ENCODE results near the gene UTP4.

UTP4 gene

GRCh38 chr16:69109486-69110270 lies 22.8 kb upstream of the UTP4 start:
- Histone ChIP-seq H3K14ac (ENCODE audit: low read length) (no peak overlapping the region), H3K4me1 (ENCODE audit: control insufficient read depth in 1 of 2, insufficient read depth in 2 of 2, low read length in 2 of 2) (peaks cover 17 to 26% of the 10 kb centered on the region in 2 experiments), H3K18ac (ENCODE audit: low read length) (no peak overlapping the region), H3K4me2 (ENCODE audit: low read length) (no peak overlapping the region), H2BK120ac (ENCODE audit: insufficient read depth, low read length, poor library complexity) (no peak overlapping the region), H4K8ac (ENCODE audit: low read depth, low read length) (no peak overlapping the region), H3K9me3 (ENCODE audit: insufficient read depth, low read depth, low read length) (peaks cover 8% of the 10 kb centered on the region), H3K79me2 (ENCODE audit: control insufficient read depth, insufficient read depth, low read length, poor library complexity) (peaks cover 2% of the 10 kb centered on the region), H4K91ac (ENCODE audit: low read depth, low read length) (no peak overlapping the region), H3K4ac (ENCODE audit: low read depth, low read length) (no peak overlapping the region), H3K23ac (ENCODE audit: low read length) (no peak overlapping the region), H2BK12ac (ENCODE audit: low read length) (no peak overlapping the region), H2AFZ (ENCODE audit: insufficient read depth, low read length, poor library complexity) (no peak overlapping the region), H3K79me1 (ENCODE audit: low read length) (no peaks in the 10 kb centered on the region), H2BK5ac (ENCODE audit: low read depth, low read length, poor library complexity) (no peak overlapping the region), H2AK5ac (ENCODE audit: low read length) (no peak overlapping the region), H3K4me3 (ENCODE audit: low read depth, low read length) (no peak overlapping the region), H4K12ac (ENCODE audit: low read depth, low read length) (no peak overlapping the region), H3K9ac (ENCODE audit: low read length) (no peak overlapping the region), H3K27ac (ENCODE audit: low read depth, low read length) (no peak overlapping the region), H3K27me3 (ENCODE audit: insufficient read depth, low read length) (peaks cover 29% of the 10 kb centered on the region), H3K36me3 (ENCODE audit: control insufficient read depth in 1 of 2, insufficient read depth in 2 of 2, low read length in 2 of 2) (peaks cover 13 to 14% of the 10 kb centered on the region in 2 experiments)
- no peak for DNase-seq
- no CpG with 5 or more reads among the region's 48 CpGs for WGBS (ENCODE audit: extremely low coverage, insufficient coverage, insufficient read length)

DNA sequence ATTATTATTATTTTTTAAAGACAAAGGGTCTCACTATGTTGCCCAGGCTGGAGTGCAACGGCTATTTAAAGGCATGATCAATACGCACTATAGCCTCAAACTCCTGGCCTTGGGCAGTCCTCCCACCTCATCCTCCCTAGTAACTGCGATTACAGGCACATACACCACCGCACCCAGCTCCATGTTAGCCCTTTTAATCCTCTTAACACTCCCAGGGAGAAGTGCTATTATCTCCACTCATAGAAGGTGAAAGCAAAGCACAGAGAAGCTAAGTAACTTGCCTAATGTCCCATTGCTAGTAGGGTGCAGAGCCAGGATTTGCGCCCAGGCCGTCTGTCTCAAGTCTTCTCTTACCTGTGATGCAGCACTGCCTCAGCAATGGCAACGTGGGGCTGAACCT lies 22.0 kb upstream of the UTP4 start:
- H3K36me3 ChIP-seq (ENCODE audit: control insufficient read depth in 1 of 2, insufficient read depth in 2 of 2, low read length in 2 of 2) = peaks cover 19 to 22% of the 10 kb centered on the region in 2 experiments
- no peak overlapping the region for H3K4ac ChIP-seq (ENCODE audit: low read depth, low read length)
- H3K9ac ChIP-seq (ENCODE audit: low read length) = no peak overlapping the region
- H2BK120ac ChIP-seq (ENCODE audit: insufficient read depth, low read length, poor library complexity) = no peak overlapping the region
- H2BK5ac ChIP-seq (ENCODE audit: low read depth, low read length, poor library complexity) = no peak overlapping the region
- no peak overlapping the region for H2AK5ac ChIP-seq (ENCODE audit: low read length)
- no peak overlapping the region for H3K4me3 ChIP-seq (ENCODE audit: low read depth, low read length)
- H4K8ac ChIP-seq (ENCODE audit: low read depth, low read length) = no peak overlapping the region
- H3K79me2 ChIP-seq (ENCODE audit: control insufficient read depth, insufficient read depth, low read length, poor library complexity) = peaks cover 2% of the 10 kb centered on the region
- no peak overlapping the region for H3K4me2 ChIP-seq (ENCODE audit: low read length)
- H3K27ac ChIP-seq (ENCODE audit: low read depth, low read length) = no peak overlapping the region
- peaks cover 8% of the 10 kb centered on the region for H3K9me3 ChIP-seq (ENCODE audit: insufficient read depth, low read depth, low read length)
- H3K79me1 ChIP-seq (ENCODE audit: low read length) = no peaks in the 10 kb centered on the region
- H3K18ac ChIP-seq (ENCODE audit: low read length) = no peak overlapping the region
- no peak overlapping the region for H2AFZ ChIP-seq (ENCODE audit: insufficient read depth, low read length, poor library complexity)
- H3K27me3 ChIP-seq (ENCODE audit: insufficient read depth, low read length) = peaks cover 26% of the 10 kb centered on the region
- WGBS (ENCODE audit: extremely low coverage, insufficient coverage, insufficient read length) = no CpG with 5 or more reads among the region's 7 CpGs
- H3K23ac ChIP-seq (ENCODE audit: low read length) = no peak overlapping the region
- H3K4me1 ChIP-seq (ENCODE audit: control insufficient read depth in 1 of 2, insufficient read depth in 2 of 2, low read length in 2 of 2) = peaks cover 17 to 26% of the 10 kb centered on the region in 2 experiments
- no peak overlapping the region for H3K14ac ChIP-seq (ENCODE audit: low read length)
- no peak overlapping the region for H2BK12ac ChIP-seq (ENCODE audit: low read length)
- no peak overlapping the region for H4K91ac ChIP-seq (ENCODE audit: low read depth, low read length)
- no peak overlapping the region for H4K12ac ChIP-seq (ENCODE audit: low read depth, low read length)
- no peak for DNase-seq

DNA sequence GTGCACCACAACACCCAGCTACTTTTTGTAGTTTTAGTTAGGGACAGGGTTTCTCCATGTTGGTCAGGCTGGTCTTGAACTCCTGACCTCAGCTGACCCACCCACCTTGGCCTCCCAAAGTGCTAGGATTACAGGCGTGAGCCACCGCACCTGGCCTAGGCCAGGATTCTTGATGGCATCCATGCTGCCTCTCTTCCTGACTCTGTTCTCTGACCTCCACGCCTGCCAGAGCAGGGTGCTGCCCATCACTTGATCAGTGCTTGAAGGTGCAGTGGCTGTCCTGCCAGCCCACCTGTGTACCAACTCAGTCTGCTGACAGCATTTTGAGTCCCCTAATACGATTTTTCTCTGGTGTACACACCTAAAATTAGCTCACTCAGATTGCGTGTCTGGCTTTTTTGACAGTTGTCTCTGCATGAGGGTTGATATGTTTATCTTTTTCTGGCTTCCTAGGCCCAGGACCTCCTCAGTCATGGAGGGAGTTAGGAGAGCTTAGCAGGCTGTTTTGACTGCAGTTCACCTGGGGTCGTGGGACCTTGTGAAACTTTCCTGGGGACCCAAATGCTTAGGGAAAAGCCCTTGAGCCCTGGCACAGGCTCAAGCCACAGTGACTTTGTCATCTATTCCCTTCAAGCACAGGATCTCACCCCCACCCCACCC lies 21.1 kb upstream of the UTP4 start:
- WGBS (ENCODE audit: extremely low coverage, insufficient coverage, insufficient read length) = no CpG with 5 or more reads among the region's 6 CpGs
- peaks cover 21 to 25% of the 10 kb centered on the region in 2 experiments for H3K36me3 ChIP-seq (ENCODE audit: control insufficient read depth in 1 of 2, insufficient read depth in 2 of 2, low read length in 2 of 2)

GRCh38 chr16:69111876-69112230 lies 20.6 kb upstream of the UTP4 start:
- Histone ChIP-seq H3K79me2 (ENCODE audit: control insufficient read depth, insufficient read depth, low read length, poor library complexity) (no peaks in the 10 kb centered on the region), H3K9ac (ENCODE audit: low read length) (no peak overlapping the region), H3K18ac (ENCODE audit: low read length) (no peak overlapping the region), H4K12ac (ENCODE audit: low read depth, low read length) (no peak overlapping the region), H3K4me3 (ENCODE audit: low read depth, low read length) (no peak overlapping the region), H3K23ac (ENCODE audit: low read length) (no peak overlapping the region), H3K4ac (ENCODE audit: low read depth, low read length) (no peak overlapping the region), H2BK5ac (ENCODE audit: low read depth, low read length, poor library complexity) (no peak overlapping the region), H3K9me3 (ENCODE audit: insufficient read depth, low read depth, low read length) (peaks cover 8% of the 10 kb centered on the region), H2AFZ (ENCODE audit: insufficient read depth, low read length, poor library complexity) (no peak overlapping the region), H2BK12ac (ENCODE audit: low read length) (no peak overlapping the region), H3K27me3 (ENCODE audit: insufficient read depth, low read length) (peaks cover 13% of the 10 kb centered on the region), H3K79me1 (ENCODE audit: low read length) (no peaks in the 10 kb centered on the region), H3K27ac (ENCODE audit: low read depth, low read length) (no peak overlapping the region), H2BK120ac (ENCODE audit: insufficient read depth, low read length, poor library complexity) (no peak overlapping the region), H3K4me1 (ENCODE audit: control insufficient read depth in 1 of 2, insufficient read depth in 2 of 2, low read length in 2 of 2) (peaks cover 13 to 21% of the 10 kb centered on the region in 2 experiments), H3K36me3 (ENCODE audit: control insufficient read depth in 1 of 2, insufficient read depth in 2 of 2, low read length in 2 of 2) (peaks cover 21 to 29% of the 10 kb centered on the region in 2 experiments), H4K8ac (ENCODE audit: low read depth, low read length) (no peak overlapping the region), H3K14ac (ENCODE audit: low read length) (no peak overlapping the region), H4K91ac (ENCODE audit: low read depth, low read length) (no peak overlapping the region), H2AK5ac (ENCODE audit: low read length) (no peak overlapping the region), H3K4me2 (ENCODE audit: low read length) (no peak overlapping the region)
- DNase-seq = no peak
- no CpG with 5 or more reads among the region's 5 CpGs for whole genome bisulfite sequencing (ENCODE audit: extremely low coverage, insufficient coverage, insufficient read length)

More for the DNA sequence above, 21.1 kb upstream of the UTP4 start:
- Histone ChIP-seq H4K8ac (ENCODE audit: low read depth, low read length) (no peak overlapping the region), H4K91ac (ENCODE audit: low read depth, low read length) (no peak overlapping the region), H3K23ac (ENCODE audit: low read length) (no peak overlapping the region), H3K4me3 (ENCODE audit: low read depth, low read length) (no peak overlapping the region), H2BK12ac (ENCODE audit: low read length) (no peak overlapping the region), H2BK120ac (ENCODE audit: insufficient read depth, low read length, poor library complexity) (no peak overlapping the region), H3K9ac (ENCODE audit: low read length) (no peak overlapping the region), H2BK5ac (ENCODE audit: low read depth, low read length, poor library complexity) (no peak overlapping the region), H3K27ac (ENCODE audit: low read depth, low read length) (no peak overlapping the region), H2AFZ (ENCODE audit: insufficient read depth, low read length, poor library complexity) (no peak overlapping the region), H3K18ac (ENCODE audit: low read length) (no peak overlapping the region), H3K79me1 (ENCODE audit: low read length) (no peaks in the 10 kb centered on the region), H2AK5ac (ENCODE audit: low read length) (no peak overlapping the region), H3K4me1 (ENCODE audit: control insufficient read depth in 1 of 2, insufficient read depth in 2 of 2, low read length in 2 of 2) (peaks cover 17 to 26% of the 10 kb centered on the region in 2 experiments), H3K14ac (ENCODE audit: low read length) (no peak overlapping the region), H3K4me2 (ENCODE audit: low read length) (no peak overlapping the region), H4K12ac (ENCODE audit: low read depth, low read length) (no peak overlapping the region), H3K79me2 (ENCODE audit: control insufficient read depth, insufficient read depth, low read length, poor library complexity) (no peaks in the 10 kb centered on the region), H3K9me3 (ENCODE audit: insufficient read depth, low read depth, low read length) (peaks cover 8% of the 10 kb centered on the region), H3K27me3 (ENCODE audit: insufficient read depth, low read length) (peaks cover 18% of the 10 kb centered on the region), H3K4ac (ENCODE audit: low read depth, low read length) (no peak overlapping the region)
- no peak for DNase-seq
